HEK293 (cell line): ENCODE data around the gene MGA.
A peak's percentile ranks its signal among the peaks of the same experiment; 100 is the strongest.

Experiments used
- CTCF ChIA-PET: fragments of 350-600 bp; formaldehyde crosslinking; extraction: SDS; loops from one replicate; lab custom pipeline; 2021; ENCODE audit warnings: antibody characterized with exemption; lab: Yijun Ruan, JAX
- POLR2A ChIA-PET: fragments of 300-600 bp; formaldehyde crosslinking; extraction: SDS; loops from one replicate; lab custom pipeline; 2020; ENCODE audit warnings: antibody characterized with exemption, inconsistent platforms; lab: Yijun Ruan, JAX
- H3K27ac ChIP-seq: fragments of 200-500 bp; sonication (Bioruptor generic); 2 replicates; pipeline ENCODE4 v1.5.1; 2014; ENCODE audit warnings: low read depth, low read length, control low read depth, inconsistent platforms; ENCODE audit errors: extremely low read depth
- H3K36me3 ChIP-seq, 2 experiments: fragments of 200-500 bp in 1 of 2; sonication (Bioruptor generic) in 1 of 2; 1 replicate in 1 of 2; 2 replicates in 1 of 2; pipeline ENCODE4 v1.5.1; 2014 to 2017; ENCODE audit warnings: inconsistent platforms in 2 of 2, low read length in 2 of 2; ENCODE audit not compliant: control insufficient read depth in 2 of 2, insufficient read depth in 1 of 2
- H3K4me1 ChIP-seq: fragments of 200-500 bp; sonication (Bioruptor generic); 2 replicates; pipeline ENCODE4 v1.5.1; 2014; ENCODE audit warnings: mild to moderate bottlenecking, low read length, inconsistent platforms; ENCODE audit not compliant: control insufficient read depth, insufficient read depth
- H3K4me3 ChIP-seq: 2 replicates; pipeline ENCODE4 v1.5.1; 2011; ENCODE audit warnings: low read depth, mild to moderate bottlenecking, control low read depth, low read length, moderate library complexity
- H3K9me3 ChIP-seq: fragments of 200-500 bp; sonication (Bioruptor generic); 2 replicates; pipeline ENCODE4 v1.5.1; 2014; ENCODE audit warnings: low read depth, low read length, inconsistent platforms; ENCODE audit not compliant: control insufficient read depth, insufficient read depth
- CTCF ChIP-seq: fragments of 450-650 bp; formaldehyde crosslinking; IDR thresholded peaks from 2 replicates; pipeline ENCODE4 v1.5.1; 2016; ENCODE audit warnings: missing biosample characterization, missing genetic modification characterization
- IKZF3 ChIP-seq: fragments of 450-650 bp; IDR thresholded peaks from 2 replicates; pipeline ENCODE4 v1.5.0; 2018; ENCODE audit warnings: missing biosample characterization, mild to moderate bottlenecking, missing genetic modification characterization, moderate library complexity
- KLF1 ChIP-seq: fragments of 450-650 bp; formaldehyde crosslinking; IDR thresholded peaks from 2 replicates; pipeline ENCODE4 v1.5.1; 2016; ENCODE audit warnings: missing biosample characterization, missing genetic modification characterization
- KLF10 ChIP-seq: fragments of 450-650 bp; IDR thresholded peaks from 2 replicates; pipeline ENCODE4 v1.5.1; 2018; ENCODE audit warnings: missing biosample characterization, mild to moderate bottlenecking, missing genetic modification characterization
- KLF9 ChIP-seq: fragments of 450-650 bp; formaldehyde crosslinking; IDR thresholded peaks from 2 replicates; pipeline ENCODE4 v1.5.1; 2016; ENCODE audit warnings: missing biosample characterization, missing genetic modification characterization, low read depth
- PRDM10 ChIP-seq: fragments of 450-650 bp; formaldehyde crosslinking; IDR thresholded peaks from 2 replicates; pipeline ENCODE4 v1.5.1; 2016; ENCODE audit warnings: missing biosample characterization, missing genetic modification characterization
- SCRT1 ChIP-seq: fragments of 450-650 bp; formaldehyde crosslinking; IDR thresholded peaks from 2 replicates; pipeline ENCODE4 v1.5.1; 2016; ENCODE audit warnings: missing biosample characterization, missing genetic modification characterization, borderline replicate concordance
- SCRT2 ChIP-seq: fragments of 450-650 bp; formaldehyde crosslinking; IDR thresholded peaks from 2 replicates; pipeline ENCODE4 v1.5.1; 2016; ENCODE audit warnings: missing biosample characterization, missing genetic modification characterization
- SP2 ChIP-seq: fragments of 450-650 bp; formaldehyde crosslinking; IDR thresholded peaks from 2 replicates; pipeline ENCODE4 v1.5.1; 2016; ENCODE audit warnings: missing biosample characterization, missing genetic modification characterization
- SP7 ChIP-seq: fragments of 450-650 bp; formaldehyde crosslinking; IDR thresholded peaks from 2 replicates; pipeline ENCODE4 v1.5.1; 2016; ENCODE audit warnings: missing biosample characterization, missing genetic modification characterization
- ZBTB26 ChIP-seq: fragments of 450-650 bp; formaldehyde crosslinking; optimal IDR thresholded peaks from 2 replicates; pipeline ENCODE3; 2016; ENCODE audit warnings: missing biosample characterization, mild to moderate bottlenecking, missing genetic modification characterization
- ZBTB48 ChIP-seq: fragments of 450-650 bp; formaldehyde crosslinking; IDR thresholded peaks from 2 replicates; pipeline ENCODE4 v1.5.1; 2016; ENCODE audit warnings: missing biosample characterization, missing genetic modification characterization
- ZNF2 ChIP-seq: fragments of 450-650 bp; formaldehyde crosslinking; IDR thresholded peaks from 2 replicates; pipeline ENCODE4 v1.5.1; 2016; ENCODE audit warnings: missing biosample characterization, missing genetic modification characterization
- ZNF266 ChIP-seq: fragments of 450-650 bp; formaldehyde crosslinking; IDR thresholded peaks from 2 replicates; pipeline ENCODE4 v1.5.1; 2016; ENCODE audit warnings: missing biosample characterization, missing genetic modification characterization, low read depth
- ZNF366 ChIP-seq: fragments of 450-650 bp; formaldehyde crosslinking; conservative IDR thresholded peaks from 2 replicates; pipeline ENCODE4 v1.5.1; 2016; ENCODE audit warnings: missing biosample characterization, missing genetic modification characterization
- ZNF391 ChIP-seq: fragments of 450-650 bp; formaldehyde crosslinking; IDR thresholded peaks from 2 replicates; pipeline ENCODE4 v1.5.1; 2016; ENCODE audit warnings: low read depth, missing biosample characterization, missing genetic modification characterization, borderline replicate concordance
- ZNF488 ChIP-seq: fragments of 450-650 bp; formaldehyde crosslinking; IDR thresholded peaks from 2 replicates; pipeline ENCODE4 v1.5.1; 2016; ENCODE audit warnings: missing biosample characterization, missing genetic modification characterization
- ZNF530 ChIP-seq: fragments of 450-650 bp; formaldehyde crosslinking; IDR thresholded peaks from 2 replicates; pipeline ENCODE4 v1.5.1; 2016; ENCODE audit warnings: low read depth, missing biosample characterization, missing genetic modification characterization
- ZNF549 ChIP-seq: fragments of 450-650 bp; IDR thresholded peaks from 2 replicates; pipeline ENCODE4 v1.5.1; 2018; ENCODE audit warnings: missing biosample characterization, missing genetic modification characterization, mild to moderate bottlenecking, inconsistent platforms, moderate library complexity
- ZNF660 ChIP-seq: fragments of 450-650 bp; IDR thresholded peaks from 2 replicates; pipeline ENCODE4 v1.5.1; 2018; ENCODE audit warnings: missing biosample characterization, mild to moderate bottlenecking, missing genetic modification characterization
- ZNF777 ChIP-seq: fragments of 450-650 bp; formaldehyde crosslinking; IDR thresholded peaks from 2 replicates; pipeline ENCODE4 v1.5.1; 2017; ENCODE audit warnings: missing biosample characterization, missing genetic modification characterization, borderline replicate concordance
- ZXDB ChIP-seq: fragments of 450-650 bp; formaldehyde crosslinking; IDR thresholded peaks from 2 replicates; pipeline ENCODE4 v1.5.1; 2016; ENCODE audit warnings: missing biosample characterization, missing genetic modification characterization
- TF ChIP-seq, protein P1 (sequence below): fragments of 450-650 bp; formaldehyde crosslinking; IDR thresholded peaks from 2 replicates; pipeline ENCODE4 v1.5.1; 2016; ENCODE audit warnings: missing biosample characterization, missing genetic modification characterization
- TF ChIP-seq, protein P2 (sequence below): fragments of 450-650 bp; formaldehyde crosslinking; IDR thresholded peaks from 2 replicates; pipeline ENCODE4 v1.5.1; 2016; ENCODE audit warnings: missing biosample characterization, missing genetic modification characterization
- TF ChIP-seq, protein P3 (sequence below): fragments of 450-650 bp; formaldehyde crosslinking; IDR thresholded peaks from 2 replicates; pipeline ENCODE4 v1.5.1; 2016; ENCODE audit warnings: missing biosample characterization, missing genetic modification characterization

MGA gene

GRCh38 chr15:41660235-41661077, at the start of gene MGA:
MGA (plus strand) TSS chr15:41660405.
- CTCF ChIA-PET: interaction anchor here (0.7 to 1.2 kb wide), 3 partner anchors 22 to 161 kb away, joined by 3 read pairs; no protein-coding TSS in a partner anchor
- TF ChIP-seq ZBTB48 (tag by site-specific recombination): peak; percentile 50; the same call in 1 of the 2 replicates
- TF ChIP-seq SP2 (tag by site-specific recombination): peak; percentile 65
- TF ChIP-seq ZNF488 (tag by site-specific recombination): no peak
- no peak for TF ChIP-seq ZNF266 (tag by site-specific recombination)
- TF ChIP-seq ZNF530 (tag by site-specific recombination): no peak
- TF ChIP-seq KLF10: 0 out of 2 replicates have a peak, but pooled peaks have one; percentile 23
- TF ChIP-seq ZNF391 (tag by site-specific recombination): no peak
- no peak for TF ChIP-seq ZNF777 (tag by site-specific recombination)
- TF ChIP-seq, protein P1, sequence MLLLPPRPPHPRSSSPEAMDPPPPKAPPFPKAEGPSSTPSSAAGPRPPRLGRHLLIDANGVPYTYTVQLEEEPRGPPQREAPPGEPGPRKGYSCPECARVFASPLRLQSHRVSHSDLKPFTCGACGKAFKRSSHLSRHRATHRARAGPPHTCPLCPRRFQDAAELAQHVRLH (tag by site-specific recombination): no peak
- peak; percentile 26; the same call in 1 of the 2 replicates for TF ChIP-seq SCRT2 (tag by site-specific recombination)
- TF ChIP-seq SCRT1 (tag by site-specific recombination): no peak
- TF ChIP-seq KLF9 (tag by site-specific recombination): peak; percentile 53; the same call in 1 of the 2 replicates
- TF ChIP-seq PRDM10: peak; percentile 53; the same call in 1 of the 2 replicates
- 0 out of 2 replicates have a peak, but pooled peaks have one; percentile 36 for TF ChIP-seq KLF1
- TF ChIP-seq ZXDB (tag by site-specific recombination): peak; percentile 56; the same call in 1 of the 2 replicates
- TF ChIP-seq, protein P2, sequence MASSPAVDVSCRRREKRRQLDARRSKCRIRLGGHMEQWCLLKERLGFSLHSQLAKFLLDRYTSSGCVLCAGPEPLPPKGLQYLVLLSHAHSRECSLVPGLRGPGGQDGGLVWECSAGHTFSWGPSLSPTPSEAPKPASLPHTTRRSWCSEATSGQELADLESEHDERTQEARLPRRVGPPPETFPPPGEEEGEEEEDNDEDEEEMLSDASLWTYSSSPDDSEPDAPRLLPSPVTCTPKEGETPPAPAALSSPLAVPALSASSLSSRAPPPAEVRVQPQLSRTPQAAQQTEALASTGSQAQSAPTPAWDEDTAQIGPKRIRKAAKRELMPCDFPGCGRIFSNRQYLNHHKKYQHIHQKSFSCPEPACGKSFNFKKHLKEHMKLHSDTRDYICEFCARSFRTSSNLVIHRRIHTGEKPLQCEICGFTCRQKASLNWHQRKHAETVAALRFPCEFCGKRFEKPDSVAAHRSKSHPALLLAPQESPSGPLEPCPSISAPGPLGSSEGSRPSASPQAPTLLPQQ: 0 out of 2 replicates have a peak, but pooled peaks have one; percentile 32
- peak; percentile 50 for TF ChIP-seq CTCF (tag by site-specific recombination)
- no peak for TF ChIP-seq ZNF549 (tag by site-specific recombination)
- 0 out of 2 replicates have a peak, but pooled peaks have one; percentile 31 for TF ChIP-seq SP7 (tag by site-specific recombination)
- no peak for TF ChIP-seq ZNF366 (tag by site-specific recombination)
- TF ChIP-seq ZNF2 (tag by site-specific recombination): 0 out of 2 replicates have a peak, but pooled peaks have one; percentile 12
- TF ChIP-seq IKZF3 (tag by site-specific recombination): no peak
- 0 out of 2 replicates have a peak, but pooled peaks have one; percentile 25 for TF ChIP-seq ZNF660 (tag by site-specific recombination)
- peak; percentile 91 for TF ChIP-seq ZBTB26 (tag by site-specific recombination)
- TF ChIP-seq, protein P3, sequence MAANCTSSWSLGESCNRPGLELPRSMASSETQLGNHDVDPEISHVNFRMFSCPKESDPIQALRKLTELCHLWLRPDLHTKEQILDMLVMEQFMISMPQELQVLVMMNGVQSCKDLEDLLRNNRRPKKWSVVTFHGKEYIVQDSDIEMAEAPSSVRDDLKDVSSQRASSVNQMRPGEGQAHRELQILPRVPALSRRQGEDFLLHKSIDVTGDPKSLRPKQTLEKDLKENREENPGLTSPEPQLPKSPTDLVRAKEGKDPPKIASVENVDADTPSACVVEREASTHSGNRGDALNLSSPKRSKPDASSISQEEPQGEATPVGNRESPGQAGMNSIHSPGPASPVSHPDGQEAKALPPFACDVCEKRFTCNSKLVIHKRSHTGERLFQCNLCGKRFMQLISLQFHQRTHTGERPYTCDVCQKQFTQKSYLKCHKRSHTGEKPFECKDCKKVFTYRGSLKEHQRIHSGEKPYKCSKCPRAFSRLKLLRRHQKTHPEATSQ (tag by site-specific recombination): no peak

More at GRCh38 chr15:41660235-41661077, at the start of gene MGA:
- 0 out of 2 replicates have a peak, but pooled peaks cover 4% of the 10 kb centered on the region for H3K4me1 ChIP-seq
- H3K27ac ChIP-seq: peak within 1 kb of the TSS; percentile 51
- POLR2A ChIA-PET: interaction anchor here (0.6 to 1.2 kb wide), 3 partner anchors 82 to 827 kb away, joined by 3 to 7 read pairs (median 3); no protein-coding TSS in a partner anchor
- no peaks in the 10 kb centered on the region for H3K36me3 ChIP-seq
- H3K4me3 ChIP-seq: peak within 1 kb of the TSS; percentile 42
- H3K9me3 ChIP-seq: no peaks in the 10 kb centered on the region
